HEK293 (cell line): ENCODE results near the gene CXCL14.

Experiments used
- CTCF ChIP-seq: fragments of 450-650 bp; formaldehyde crosslinking; IDR thresholded peaks from 2 replicates; pipeline ENCODE4 v1.5.1; 2016; ENCODE audit warnings: missing biosample characterization, missing genetic modification characterization
- KLF17 ChIP-seq: fragments of 450-650 bp; formaldehyde crosslinking; IDR thresholded peaks from 2 replicates; pipeline ENCODE4 v1.5.1; 2016; ENCODE audit warnings: missing biosample characterization, missing genetic modification characterization
- TCF7L2 ChIP-seq: IDR thresholded peaks from 2 replicates; pipeline ENCODE4 v1.6.1; 2011; ENCODE audit warnings: low read depth, mild to moderate bottlenecking, inconsistent platforms, low read length, moderate library complexity, borderline replicate concordance
- TRIM28 ChIP-seq: IDR thresholded peaks from 2 replicates; pipeline ENCODE4 v1.6.1; 2011; ENCODE audit warnings: low read length, control low read depth, borderline replicate concordance

GRCh38 chr5:135545099-135545498 lies 33.7 kb downstream of the CXCL14 start:
- no peak for TF ChIP-seq TCF7L2
- no peak for TF ChIP-seq TRIM28
- no peak for TF ChIP-seq KLF17 (tag by site-specific recombination)
- TF ChIP-seq CTCF = no peak
